SK-N-SH (cell line): ENCODE measurements around the gene CD163L1. TPM values are rescaled to one million over a fixed set of nuclear protein-coding genes. Genes with fewer than 3 reads are reported as not detected.

Experiments used
- CTCF ChIA-PET: fragments of 300-600, 350-600 bp; formaldehyde crosslinking; extraction: SDS; loops from one replicate; lab custom pipeline; 2021; lab: Yijun Ruan, JAX
- POLR2A ChIA-PET: fragments of 350-600 bp; sonication (Branson Sonifier 250); formaldehyde crosslinking; extraction: SDS; loops from one replicate; lab custom pipeline; 2020; ENCODE audit warnings: antibody characterized with exemption, inconsistent platforms; lab: Yijun Ruan, JAX
- DNase-seq: peaks from one replicate; pipeline ENCODE4 v3.0.0; 2012
- H2AFZ ChIP-seq: fragments of 200-600 bp; sonication (generic); 2 replicates; pipeline ENCODE4 v1.8.1; 2016; ENCODE audit warnings: antibody characterized with exemption, mild to moderate bottlenecking, low read depth
- H3F3A ChIP-seq: fragments of 200-600 bp; sonication (generic); replicated peaks from 2 replicates; pipeline ENCODE3; 2016; ENCODE audit warnings: antibody characterized with exemption, mild to moderate bottlenecking; ENCODE audit not compliant: insufficient read depth
- H3K27ac ChIP-seq, 2 experiments: fragments of 200-500 bp in 1 of 2; fragments of 200-600 bp in 1 of 2; sonication (Bioruptor generic) in 1 of 2; sonication (generic), shearing (Covaris generic) in 1 of 2; 2 replicates each; pipeline versions ENCODE4 v1.5.1 to v1.6.1; 2014 to 2016; ENCODE audit warnings: low read depth in 2 of 2, inconsistent platforms in 1 of 2, low read length in 1 of 2, mild to moderate bottlenecking in 1 of 2, mixed read lengths in 1 of 2
- H3K27me3 ChIP-seq: fragments of 200-600 bp; sonication (generic), shearing (Covaris generic); 2 replicates; pipeline ENCODE4 v1.6.1; 2016; ENCODE audit warnings: mixed run types; ENCODE audit not compliant: insufficient read depth
- H3K36me3 ChIP-seq, 2 experiments: fragments of 200-500 bp in 1 of 2; fragments of 200-600 bp in 1 of 2; sonication (Bioruptor generic) in 1 of 2; sonication (generic) in 1 of 2; replicated peaks in 1 of 2; 2 replicates each; pipeline versions ENCODE3 to v1.5.1; 2014 to 2016; ENCODE audit warnings: low read length in 1 of 2, mild to moderate bottlenecking in 1 of 2; ENCODE audit not compliant: insufficient read depth in 2 of 2, control insufficient read depth in 1 of 2
- H3K4me1 ChIP-seq, 2 experiments: fragments of 200-500 bp in 1 of 2; fragments of 200-600 bp in 1 of 2; sonication (Bioruptor generic) in 1 of 2; sonication (generic), shearing (Covaris generic) in 1 of 2; 2 replicates each; pipeline versions ENCODE4 v1.5.1 to v1.6.1; 2014 to 2016; ENCODE audit warnings: low read depth in 1 of 2, low read length in 1 of 2, mixed run types in 1 of 2; ENCODE audit not compliant: insufficient read depth in 2 of 2, control insufficient read depth in 1 of 2
- H3K4me2 ChIP-seq: fragments of 200-600 bp; sonication (generic), shearing (Covaris generic); 2 replicates; pipeline ENCODE4 v1.6.1; 2017; ENCODE audit warnings: mixed run types
- H3K4me3 ChIP-seq, 2 experiments: fragments of 200-500 bp in 1 of 2; fragments of 200-600 bp in 1 of 2; sonication (Bioruptor generic) in 1 of 2; sonication (generic), shearing (Covaris generic) in 1 of 2; 2 replicates each; pipeline versions ENCODE4 v1.5.1 to v1.8.1; 2014 to 2016; ENCODE audit warnings: low read depth in 2 of 2, inconsistent platforms in 1 of 2, low read length in 1 of 2, mild to moderate bottlenecking in 1 of 2, mixed read lengths in 1 of 2, moderate library complexity in 1 of 2
- H3K79me2 ChIP-seq: fragments of 200-600 bp; sonication (generic); 2 replicates; pipeline ENCODE4 v1.8.1; 2017; ENCODE audit warnings: mild to moderate bottlenecking; ENCODE audit not compliant: insufficient read depth
- H3K9ac ChIP-seq: fragments of 200-600 bp; sonication (generic); 2 replicates; pipeline ENCODE4 v1.6.1; 2017; ENCODE audit warnings: mixed run types
- H3K9me2 ChIP-seq: fragments of 200-600 bp; sonication (generic); 2 replicates; pipeline ENCODE4 v1.6.1; 2017; ENCODE audit warnings: mixed run types
- H3K9me3 ChIP-seq: fragments of 200-600 bp; sonication (generic); 2 replicates; pipeline ENCODE4 v1.6.1; 2017; ENCODE audit warnings: mixed run types, mild to moderate bottlenecking, moderate library complexity
- H4K20me1 ChIP-seq: fragments of 200-600 bp; sonication (generic); 2 replicates; pipeline ENCODE4 v1.6.1; 2017; ENCODE audit warnings: mild to moderate bottlenecking, mixed run types; ENCODE audit not compliant: insufficient read depth
- CTCF ChIP-seq: fragments of 200-600 bp; sonication (generic); IDR thresholded peaks from 2 replicates; pipeline ENCODE4 v1.6.1; 2017; ENCODE audit warnings: antibody characterized with exemption, mild to moderate bottlenecking, moderate library complexity
- ELF1 ChIP-seq: IDR thresholded peaks from 2 replicates; pipeline ENCODE4 v1.4.0; 2012
- EZH2phosphoT487 ChIP-seq: fragments of 200-600 bp; sonication (generic); IDR thresholded peaks from 2 replicates; pipeline ENCODE4 v1.6.1; 2017; ENCODE audit warnings: low read depth, mixed run types, mild to moderate bottlenecking, antibody characterized with exemption, moderate library complexity, borderline replicate concordance
- FOSL2 ChIP-seq: IDR thresholded peaks from 2 replicates; pipeline ENCODE4 v1.4.0; 2012; ENCODE audit warnings: low read depth, mild to moderate bottlenecking, moderate library complexity, borderline replicate concordance
- FOXJ3 ChIP-seq: sonication (generic); formaldehyde crosslinking; IDR thresholded peaks from 2 replicates; pipeline ENCODE4 v1.5.1; 2020; ENCODE audit warnings: mild to moderate bottlenecking, missing genetic modification reagents
- GABPA ChIP-seq: IDR thresholded peaks from 2 replicates; pipeline ENCODE4 v1.4.0; 2012; ENCODE audit warnings: low read depth, mild to moderate bottlenecking
- GATA2 ChIP-seq: sonication (generic); formaldehyde crosslinking; IDR thresholded peaks from 2 replicates; pipeline ENCODE4 v1.5.0; 2020; ENCODE audit warnings: mild to moderate bottlenecking, missing genetic modification reagents
- IRF3 ChIP-seq: fragments of 150-350 bp; IDR thresholded peaks from 2 replicates; pipeline ENCODE4 v1.6.1; 2016; ENCODE audit warnings: mild to moderate bottlenecking, low read depth, low read length
- MEF2A ChIP-seq: IDR thresholded peaks from 2 replicates; pipeline ENCODE4 v1.4.0; 2012; ENCODE audit warnings: low read depth, borderline replicate concordance
- MXI1 ChIP-seq: IDR thresholded peaks from 2 replicates; pipeline ENCODE4 v1.6.1; 2012; ENCODE audit warnings: mild to moderate bottlenecking, low read depth, low read length, improper control_type of control experiment
- RAD21 ChIP-seq: IDR thresholded peaks from 2 replicates; pipeline ENCODE4 v1.6.1; 2012; ENCODE audit warnings: mild to moderate bottlenecking, low read length
- RCOR1 ChIP-seq: fragments of 150-350 bp; IDR thresholded peaks from 2 replicates; pipeline ENCODE4 v1.6.1; 2017; ENCODE audit warnings: antibody characterized with exemption, low read length
- USF1 ChIP-seq: IDR thresholded peaks from 2 replicates; pipeline ENCODE4 v1.4.0; 2012; ENCODE audit warnings: low read depth, borderline replicate concordance
- YY1 ChIP-seq: IDR thresholded peaks from 2 replicates; pipeline ENCODE4 v1.4.0; 2012; ENCODE audit warnings: low read depth, mild to moderate bottlenecking
- whole genome bisulfite sequencing: methylation state at CpG from one replicate; pipeline ENCODE4 v1.1.6; 2017; ENCODE audit warnings: low lambda C conversion rate; 5-methylcytosine and 5-hydroxymethylcytosine counted together
- polyA plus RNA-seq, 3 experiments: library from polyadenylated mRNA; depleted of rRNA; stranded (reverse); fragments of >200 nt; gene quantifications; 2 replicates each; pipeline ENCODE4 v1.2.3, GENCODE V29; 2012
- TF ChIP-seq, protein P1 (sequence below): IDR thresholded peaks from 2 replicates; pipeline ENCODE4 v1.4.0; 2012; ENCODE audit warnings: low read depth

Gene CD163L1
- polyA plus RNA-seq (2012; rRNA removed) = 0.25 and 0.41 TPM in 2 replicates
- polyA plus RNA-seq (2012; cell fraction: cytosol; rRNA removed) = 0.36 and 0.66 TPM in 2 replicates
- 0.38 and 0.48 TPM in 2 replicates for polyA plus RNA-seq (2012; cell fraction: nucleus; rRNA removed)

- no peaks in the 10 kb centered on the region for H3K27me3 ChIP-seq
- POLR2A ChIA-PET = no interaction called here
- no peak for DNase-seq
- no peak for TF ChIP-seq IRF3
- no peak for TF ChIP-seq RCOR1
- TF ChIP-seq CTCF = no peak
- no peak for TF ChIP-seq GATA2 (CRISPR knock-in tag)
- TF ChIP-seq GABPA = no peak
- TF ChIP-seq USF1 = no peak
- TF ChIP-seq EZH2phosphoT487 = no peak
- TF ChIP-seq FOXJ3 = no peak
- no peak for TF ChIP-seq RAD21
- TF ChIP-seq, protein P1, sequence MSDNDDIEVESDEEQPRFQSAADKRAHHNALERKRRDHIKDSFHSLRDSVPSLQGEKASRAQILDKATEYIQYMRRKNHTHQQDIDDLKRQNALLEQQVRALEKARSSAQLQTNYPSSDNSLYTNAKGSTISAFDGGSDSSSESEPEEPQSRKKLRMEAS = no peak
- no peak for TF ChIP-seq MEF2A
- TF ChIP-seq FOSL2 = no peak
- no peak for TF ChIP-seq ELF1
- no peak for TF ChIP-seq MXI1
- TF ChIP-seq YY1 = no peak
- TF ChIP-seq, all 33 proteins: peak for 0
- no peaks in the 10 kb centered on the region for H3K36me3 ChIP-seq
- no peak within 1 kb of the TSS for H2AFZ ChIP-seq
- peaks cover 6% of the 10 kb centered on the region for H3F3A ChIP-seq
- no peaks in the 10 kb centered on the region for H3K9me3 ChIP-seq
- no peaks in the 10 kb centered on the region for H4K20me1 ChIP-seq
- H3K4me1 ChIP-seq = no peaks in the 10 kb centered on the region
- no peaks in the 10 kb centered on the region for H3K79me2 ChIP-seq
- H3K27ac ChIP-seq = no peak within 1 kb of the TSS
- WGBS = 16% methylated on average over 2 of the region's 2 CpGs
- no peak within 1 kb of the TSS for H3K4me2 ChIP-seq
- CTCF ChIA-PET = interaction anchor here (1.0 kb wide), 1 partner anchor 17 kb away, joined by 3 read pairs; no protein-coding TSS in a partner anchor
- no peak within 1 kb of the TSS for H3K4me3 ChIP-seq
- H3K9me2 ChIP-seq = no peaks in the 10 kb centered on the region; the same call in 1 of the 2 replicates
- no peak within 1 kb of the TSS for H3K9ac ChIP-seq
These were observed at the start of gene CD163L1 for GRCh38 chr12:7444076-7444475. Gene CD163L1, minus strand, starts transcription at chr12:7444153. Its CDS starts 26 bp downstream, at chr12:7444127.
